Neuronal stem cell (in vitro differentiated cells): Measurements from ENCODE around the gene GPATCH3. TPM values are rescaled to one million over a fixed set of nuclear protein-coding genes. Genes with fewer than 3 reads are reported as not detected.

ENCODE experiments used
- DNase-seq: peaks from one replicate; pipeline ENCODE4 v3.0.0-alpha.2; 2013; ENCODE audit warnings: low spot score
- H2AFZ ChIP-seq: one replicate; pipeline ENCODE4 v1.6.1; 2013; ENCODE audit warnings: mild to moderate bottlenecking, low read length, inconsistent platforms
- H2AK5ac ChIP-seq: 2 replicates; pipeline ENCODE4 v1.6.1; 2013; ENCODE audit warnings: low read depth, mild to moderate bottlenecking, inconsistent platforms, low read length, moderate library complexity, mixed read lengths
- H2BK120ac ChIP-seq: 2 replicates; pipeline ENCODE4 v1.6.1; 2013; ENCODE audit warnings: low read depth, mild to moderate bottlenecking, inconsistent platforms, low read length, moderate library complexity, mixed read lengths
- H2BK12ac ChIP-seq: one replicate; pipeline ENCODE4 v1.6.1; 2013; ENCODE audit warnings: low read length, inconsistent platforms
- H2BK15ac ChIP-seq: 2 replicates; pipeline ENCODE4 v1.6.1; 2013; ENCODE audit warnings: mild to moderate bottlenecking, low read length, inconsistent platforms, mixed read lengths
- H2BK5ac ChIP-seq: one replicate; pipeline ENCODE4 v1.6.1; 2013; ENCODE audit warnings: inconsistent platforms, mild to moderate bottlenecking, low read length, moderate library complexity
- H3K14ac ChIP-seq: one replicate; pipeline ENCODE4 v1.6.1; 2013; ENCODE audit warnings: low read length, inconsistent platforms
- H3K18ac ChIP-seq: 2 replicates; pipeline ENCODE4 v1.6.1; 2013; ENCODE audit warnings: low read length, inconsistent platforms
- H3K23ac ChIP-seq: 2 replicates; pipeline ENCODE4 v1.6.1; 2013; ENCODE audit warnings: low read depth, mild to moderate bottlenecking, mixed read lengths, low read length, inconsistent platforms; ENCODE audit not compliant: poor library complexity
- H3K27ac ChIP-seq: replicated peaks from 3 replicates; pipeline ENCODE4 v1.5.1; 2013; ENCODE audit warnings: low read length, inconsistent platforms
- H3K27me3 ChIP-seq, 3 experiments: 2 replicates each; pipeline ENCODE4 v1.6.1; 2013; ENCODE audit warnings: low read length in 3 of 3, mild to moderate bottlenecking in 2 of 3, inconsistent platforms in 1 of 3, low read depth in 1 of 3, mixed read lengths in 1 of 3, moderate library complexity in 1 of 3; ENCODE audit not compliant: control insufficient read depth in 3 of 3, insufficient read depth in 3 of 3
- H3K36me3 ChIP-seq, 2 donors: replicated peaks in 1 of 2; 2 replicates each; pipeline ENCODE4 v1.6.1; 2013; ENCODE audit warnings: low read length in 2 of 2; ENCODE audit not compliant: control insufficient read depth in 2 of 2, insufficient read depth in 2 of 2
- H3K4ac ChIP-seq: 2 replicates; pipeline ENCODE4 v1.6.1; 2013; ENCODE audit warnings: inconsistent platforms, mild to moderate bottlenecking, low read length, moderate library complexity
- H3K4me1 ChIP-seq, 2 donors: 1 replicate in 1 of 2; 2 replicates in 1 of 2; pipeline ENCODE4 v1.6.1; 2013; ENCODE audit warnings: low read length in 2 of 2, low read depth in 1 of 2; ENCODE audit not compliant: control insufficient read depth in 2 of 2, insufficient read depth in 1 of 2
- H3K4me2 ChIP-seq: one replicate; pipeline ENCODE4 v1.6.1; 2013; ENCODE audit warnings: mild to moderate bottlenecking, low read length, inconsistent platforms; ENCODE audit not compliant: insufficient read depth, poor library complexity, severe bottlenecking
- H3K4me3 ChIP-seq, 2 donors: 2 replicates each; pipeline ENCODE4 v1.5.1; 2013; ENCODE audit warnings: low read length in 2 of 2, mild to moderate bottlenecking in 2 of 2, inconsistent platforms in 1 of 2, moderate library complexity in 1 of 2
- H3K79me1 ChIP-seq: one replicate; pipeline ENCODE4 v1.6.1; 2013; ENCODE audit warnings: low read depth, mild to moderate bottlenecking, inconsistent platforms, low read length, moderate library complexity
- H3K9ac ChIP-seq: one replicate; pipeline ENCODE4 v1.6.1; 2013; ENCODE audit warnings: mild to moderate bottlenecking, low read depth, low read length, inconsistent platforms; ENCODE audit not compliant: poor library complexity
- H3K9me3 ChIP-seq, 2 donors: replicated peaks in 1 of 2; 2 replicates each; pipeline versions ENCODE3 to v1.6.1; 2013; ENCODE audit warnings: low read length in 2 of 2, mild to moderate bottlenecking in 2 of 2, inconsistent platforms in 1 of 2, low read depth in 1 of 2, mixed read lengths in 1 of 2, moderate library complexity in 1 of 2; ENCODE audit not compliant: control insufficient read depth in 2 of 2, insufficient read depth in 1 of 2
- H4K8ac ChIP-seq: one replicate; pipeline ENCODE4 v1.6.1; 2013; ENCODE audit warnings: low read depth, mild to moderate bottlenecking, inconsistent platforms, low read length, moderate library complexity
- H4K91ac ChIP-seq: one replicate; pipeline ENCODE4 v1.6.1; 2013; ENCODE audit warnings: low read length, low read depth, mild to moderate bottlenecking, inconsistent platforms; ENCODE audit not compliant: poor library complexity
- WGBS, 2 donors: extraction: QIAGEN DNeasy Blood & Tissue Kit; methylation state at CpG; one replicate each; pipeline ENCODE4 v1.1.7; 2013; ENCODE audit warnings: missing lambda C conversion rate in 2 of 2, mixed read lengths in 1 of 2; ENCODE audit not compliant: insufficient read length in 2 of 2, insufficient replicate concordance in 1 of 2; ENCODE audit errors: extremely low coverage in 2 of 2; 5-methylcytosine and 5-hydroxymethylcytosine counted together
- polyA plus RNA-seq, 2 experiments: library from polyadenylated mRNA; stranded (reverse); fragments of 200-250 nt; gene quantifications; one replicate each; pipeline ENCODE4 v1.2.3, GENCODE V29; 2013

GPATCH3 gene, protein sequence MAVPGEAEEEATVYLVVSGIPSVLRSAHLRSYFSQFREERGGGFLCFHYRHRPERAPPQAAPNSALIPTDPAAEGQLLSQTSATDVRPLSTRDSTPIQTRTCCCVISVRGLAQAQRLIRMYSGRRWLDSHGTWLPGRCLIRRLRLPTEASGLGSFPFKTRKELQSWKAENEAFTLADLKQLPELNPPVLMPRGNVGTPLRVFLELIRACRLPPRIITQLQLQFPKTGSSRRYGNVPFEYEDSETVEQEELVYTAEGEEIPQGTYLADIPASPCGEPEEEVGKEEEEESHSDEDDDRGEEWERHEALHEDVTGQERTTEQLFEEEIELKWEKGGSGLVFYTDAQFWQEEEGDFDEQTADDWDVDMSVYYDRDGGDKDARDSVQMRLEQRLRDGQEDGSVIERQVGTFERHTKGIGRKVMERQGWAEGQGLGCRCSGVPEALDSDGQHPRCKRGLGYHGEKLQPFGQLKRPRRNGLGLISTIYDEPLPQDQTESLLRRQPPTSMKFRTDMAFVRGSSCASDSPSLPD
- polyA plus RNA-seq (2013, experiment 1 of 2) = 7.7 TPM
- polyA plus RNA-seq (2013, experiment 2 of 2) = 8.2 TPM

DNA sequence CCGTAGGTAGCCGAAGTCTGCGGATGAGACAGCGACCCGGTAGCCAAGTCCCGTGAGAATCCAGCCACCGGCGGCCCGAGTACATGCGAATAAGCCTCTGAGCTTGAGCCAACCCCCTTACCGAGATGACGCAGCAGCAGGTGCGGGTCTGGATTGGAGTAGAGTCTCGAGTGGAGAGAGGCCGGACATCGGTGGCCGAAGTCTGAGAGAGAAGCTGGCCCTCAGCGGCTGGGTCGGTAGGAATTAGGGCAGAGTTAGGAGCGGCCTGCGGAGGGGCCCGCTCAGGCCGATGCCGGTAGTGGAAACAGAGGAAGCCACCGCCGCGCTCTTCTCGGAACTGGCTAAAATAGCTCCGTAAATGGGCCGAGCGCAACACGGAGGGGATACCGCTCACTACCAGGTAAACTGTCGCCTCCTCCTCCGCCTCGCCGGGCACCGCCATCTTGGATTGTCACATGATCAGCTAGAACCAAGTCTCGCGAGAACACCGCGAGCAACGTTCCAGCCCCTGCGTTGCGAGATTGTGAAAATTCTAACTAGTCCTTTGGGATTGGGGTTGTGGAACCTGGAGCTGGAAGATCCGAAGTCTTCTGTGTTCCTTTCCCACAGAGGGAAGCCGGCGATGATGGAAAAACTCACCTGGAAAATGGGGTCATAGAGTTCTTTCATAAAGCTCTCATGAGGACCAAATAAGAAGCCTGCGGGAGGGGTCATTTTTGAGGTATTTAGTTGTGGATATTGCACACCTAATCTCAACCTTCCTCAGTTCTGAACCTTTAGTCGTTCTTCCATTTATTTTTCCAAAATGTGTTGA is at the start of gene GPATCH3:
Gene GPATCH3 (minus strand): TSS at position 467 of the 814 bp plus-strand sequence. CDS start 25 bp downstream, at position 442.
- no peak within 1 kb of the TSS for H2BK15ac ChIP-seq
- peak within 1 kb of the TSS; percentile 85 for H3K9ac ChIP-seq
- H2BK5ac ChIP-seq = no peak within 1 kb of the TSS
- no peak within 1 kb of the TSS for H2BK120ac ChIP-seq
- H2AFZ ChIP-seq = peak within 1 kb of the TSS; percentile 84
- peaks cover 4% of the 10 kb centered on the region for H3K79me1 ChIP-seq
- H2AK5ac ChIP-seq = no peak within 1 kb of the TSS
- no peaks in the 10 kb centered on the region for H3K9me3 ChIP-seq
- WGBS, 2 donors = no CpG with 5 or more reads among the region's 50 CpGs
- H3K4me2 ChIP-seq = peak within 1 kb of the TSS; percentile 62
- no peak within 1 kb of the TSS for H3K18ac ChIP-seq
- no peak within 1 kb of the TSS for H3K27ac ChIP-seq
- peaks cover 2 to 25% of the 10 kb centered on the region in 2 donors for H3K36me3 ChIP-seq
- peak within 1 kb of the TSS; percentile 86 to 92 for H3K4me3 ChIP-seq
- no peak within 1 kb of the TSS for H2BK12ac ChIP-seq
- no peak within 1 kb of the TSS for H3K14ac ChIP-seq
- H3K4me1 ChIP-seq = peaks cover 0 to 3% of the 10 kb centered on the region in 2 donors
- H4K8ac ChIP-seq = peak within 1 kb of the TSS; percentile 83
- DNase-seq = peak; percentile 90
- no peak within 1 kb of the TSS for H4K91ac ChIP-seq
- H3K4ac ChIP-seq = no peak within 1 kb of the TSS
- H3K23ac ChIP-seq = peak within 1 kb of the TSS; percentile 43
- H3K27me3 ChIP-seq = no peaks in the 10 kb centered on the region

DNA sequence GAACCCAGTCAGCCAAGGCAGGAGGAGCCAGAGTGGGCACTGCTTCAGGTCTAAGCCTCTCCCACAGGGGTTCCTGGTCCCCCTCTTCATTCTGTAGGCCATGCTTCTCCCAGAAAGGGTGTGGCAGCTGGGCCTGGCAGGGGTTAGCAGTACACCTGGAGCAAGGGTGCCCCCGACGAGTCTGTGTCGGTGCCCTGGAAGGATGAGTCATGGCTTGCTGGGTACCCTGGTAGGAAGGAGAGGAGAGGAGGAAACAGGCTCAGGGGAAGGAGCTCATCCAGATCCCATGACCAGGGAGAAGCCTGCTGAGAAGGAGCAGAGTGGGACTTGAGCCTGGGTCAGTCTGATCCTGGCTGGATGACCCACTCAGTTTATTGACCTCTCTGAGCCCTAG is 49.7 kb upstream of the GPATCH3 start:
- H3K4me3 ChIP-seq = no peak overlapping the region
- WGBS, 2 donors = no CpG with 5 or more reads among the region's 3 CpGs

DNA sequence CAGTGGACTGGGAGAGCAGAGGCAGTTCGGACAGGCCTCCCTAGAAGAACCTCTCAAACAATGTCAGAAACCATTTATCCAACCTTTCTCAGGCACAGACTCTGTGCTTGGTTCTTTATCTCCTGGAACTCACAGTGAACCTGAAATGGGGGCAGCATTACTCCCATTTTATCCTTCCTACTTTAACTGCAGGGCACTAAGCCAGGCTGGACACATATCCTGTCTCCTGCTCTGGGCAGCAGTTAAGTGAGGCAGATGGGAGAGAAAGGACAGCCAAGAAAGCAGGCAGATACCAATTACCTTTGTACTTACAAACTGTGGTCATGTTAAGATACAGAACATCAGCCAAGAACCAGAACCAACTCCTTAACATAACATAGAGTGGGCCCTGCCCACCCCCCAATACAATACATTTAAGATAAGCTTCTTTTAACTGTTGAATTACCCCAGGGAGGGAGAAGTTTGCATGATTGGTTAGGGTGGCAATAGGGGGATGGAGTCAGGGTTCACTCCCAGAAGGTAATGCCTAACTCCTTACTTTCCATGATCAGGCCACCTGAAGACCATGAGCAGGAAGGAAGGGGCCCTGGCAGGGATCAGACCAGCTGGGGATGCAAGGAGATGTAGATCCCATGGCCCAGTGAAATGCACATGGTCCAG is 49.1 kb upstream of the GPATCH3 start:
- H3K23ac ChIP-seq = no peak overlapping the region

More for the DNA sequence above, 49.7 kb upstream of the GPATCH3 start:
- Histone ChIP-seq H3K4me1 (no peaks in the 10 kb centered on the region), H3K18ac (no peak overlapping the region), H2BK15ac (no peak overlapping the region), H3K36me3 (peaks cover 19 to 23% of the 10 kb centered on the region in 2 donors), H4K91ac (no peak overlapping the region), H3K4ac (no peak overlapping the region), H3K4me2 (no peak overlapping the region), H3K23ac (no peak overlapping the region), H3K9ac (no peak overlapping the region), H2BK120ac (no peak overlapping the region), H3K27ac (no peak overlapping the region), H3K27me3 (no peaks in the 10 kb centered on the region), H2BK5ac (no peak overlapping the region), H2BK12ac (no peak overlapping the region), H3K14ac (no peak overlapping the region), H2AFZ (no peak overlapping the region), H3K79me1 (no peaks in the 10 kb centered on the region), H2AK5ac (no peak overlapping the region), H4K8ac (no peak overlapping the region), H3K9me3 (peaks cover 0 to 4% of the 10 kb centered on the region in 2 donors)
- DNase-seq = no peak

More for the DNA sequence above, 49.1 kb upstream of the GPATCH3 start:
- no peak overlapping the region for H2BK15ac ChIP-seq
- no CpG with 5 or more reads among the region's 1 CpG for WGBS, 2 donors
- H3K14ac ChIP-seq = no peak overlapping the region
- no peak overlapping the region for H2BK120ac ChIP-seq
- DNase-seq = no peak
- H2BK12ac ChIP-seq = no peak overlapping the region
- H3K4me2 ChIP-seq = no peak overlapping the region
- peaks cover 0 to 4% of the 10 kb centered on the region in 2 donors for H3K9me3 ChIP-seq
- no peak overlapping the region for H3K4ac ChIP-seq
- no peak overlapping the region for H3K9ac ChIP-seq
- H4K8ac ChIP-seq = no peak overlapping the region
- no peak overlapping the region for H3K27ac ChIP-seq
- no peak overlapping the region for H2AFZ ChIP-seq
- H3K18ac ChIP-seq = no peak overlapping the region
- no peak overlapping the region for H2AK5ac ChIP-seq
- H3K36me3 ChIP-seq = peaks cover 19 to 28% of the 10 kb centered on the region in 2 donors
- H2BK5ac ChIP-seq = no peak overlapping the region
- no peaks in the 10 kb centered on the region for H3K79me1 ChIP-seq
- no peak overlapping the region for H3K4me3 ChIP-seq
- no peaks in the 10 kb centered on the region for H3K4me1 ChIP-seq
- no peak overlapping the region for H4K91ac ChIP-seq
- no peaks in the 10 kb centered on the region for H3K27me3 ChIP-seq
